Karpas-422 (cell line): ENCODE data around the gene TAS2R9. TPM values are rescaled to one million over a fixed set of nuclear protein-coding genes. Genes with fewer than 3 reads are reported as not detected.
"Not testable (repeated sequence)": the region's sequence is repeated elsewhere in the genome, so short reads cannot be mapped to it uniquely, and the experiment has no call there.

Source experiments
- DNase-seq: peaks from one replicate; pipeline ENCODE4 v3.0.0-alpha.2; 2015
- H2AFZ ChIP-seq: fragments of 200-600 bp; sonication (generic); 2 replicates; pipeline ENCODE4 v1.6.1; 2014; ENCODE audit warnings: antibody characterized with exemption, low read length, mixed read lengths
- H3K27ac ChIP-seq: fragments of 200-600 bp; sonication (generic); 2 replicates; pipeline ENCODE4 v1.5.1; 2014; ENCODE audit warnings: mild to moderate bottlenecking, low read length, moderate library complexity
- H3K27me3 ChIP-seq: fragments of 200-600 bp; sonication (generic); 2 replicates; pipeline ENCODE4 v1.6.1; 2014; ENCODE audit warnings: low read length, mixed read lengths
- H3K36me3 ChIP-seq: fragments of 200-600 bp; sonication (generic); 2 replicates; pipeline ENCODE4 v1.6.1; 2014; ENCODE audit warnings: low read length, mixed read lengths; ENCODE audit not compliant: insufficient read depth
- H3K4me1 ChIP-seq: fragments of 200-600 bp; sonication (generic); 2 replicates; pipeline ENCODE4 v1.6.1; 2014; ENCODE audit warnings: mild to moderate bottlenecking, low read length, mixed read lengths
- H3K4me2 ChIP-seq: fragments of 200-600 bp; sonication (generic); 2 replicates; pipeline ENCODE4 v1.6.1; 2014; ENCODE audit warnings: low read length, low read depth, mild to moderate bottlenecking; ENCODE audit not compliant: poor library complexity, severe bottlenecking
- H3K4me3 ChIP-seq: fragments of 200-600 bp; sonication (generic); 2 replicates; pipeline ENCODE4 v1.5.1; 2014; ENCODE audit warnings: mild to moderate bottlenecking, antibody characterized with exemption, low read length, mixed read lengths
- H3K79me2 ChIP-seq: fragments of 200-600 bp; sonication (generic); 2 replicates; pipeline ENCODE4 v1.6.1; 2014; ENCODE audit warnings: mild to moderate bottlenecking, low read length, mixed read lengths
- H3K9ac ChIP-seq: fragments of 200-600 bp; sonication (generic); 2 replicates; pipeline ENCODE4 v1.6.0; 2014; ENCODE audit warnings: low read length
- H3K9me2 ChIP-seq: fragments of 200-600 bp; sonication (generic), shearing (Covaris generic); replicated peaks from 2 replicates; pipeline ENCODE4 v1.6.0; 2014; ENCODE audit warnings: mild to moderate bottlenecking, low read length, moderate library complexity; ENCODE audit not compliant: insufficient read depth
- H3K9me3 ChIP-seq: fragments of 300-700, 200-600 bp; sonication (generic); 2 replicates; pipeline ENCODE4 v1.6.1; 2014; ENCODE audit warnings: low read length, mixed read lengths
- H4K20me1 ChIP-seq: fragments of 200-600 bp; sonication (generic); 2 replicates; pipeline ENCODE4 v1.6.1; 2014; ENCODE audit warnings: mild to moderate bottlenecking, antibody characterized with exemption, low read length, low read depth; ENCODE audit not compliant: insufficient read depth
- small RNA-seq: library from RNA; depleted of rRNA; stranded (forward); fragments of <200 nt; gene quantifications from one replicate; pipeline ENCODE3, GENCODE V24; 2014
- total RNA-seq: library from RNA; depleted of rRNA; stranded (reverse); fragments of >200 nt; shearing (Covaris generic); gene quantifications from 2 replicates; pipeline ENCODE4 v1.2.3, GENCODE V29; 2014; ENCODE audit warnings: low replicate concordance; rRNA removed

Gene TAS2R9
- total RNA-seq, 1 experiment from 2014 or later: 0.19 TPM

DNA sequence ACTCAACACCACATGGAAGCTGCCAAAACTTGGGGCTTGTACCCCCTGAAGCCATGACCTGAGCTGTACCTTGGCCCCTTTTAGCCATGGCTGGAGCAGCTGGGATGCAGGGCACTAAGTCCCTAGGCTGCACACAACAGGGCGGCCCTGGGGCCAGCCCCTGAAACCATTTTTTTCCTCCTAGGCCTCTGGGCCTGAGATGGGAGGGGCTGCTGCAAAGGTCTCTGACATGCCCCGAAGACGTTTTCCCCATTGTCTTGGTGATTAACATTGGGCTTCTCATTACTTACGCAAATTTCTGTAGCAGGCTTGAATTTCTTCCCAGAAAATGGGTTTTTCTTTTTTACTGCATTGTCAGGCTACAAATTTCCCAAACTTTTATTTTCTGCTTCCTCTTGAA is 18.2 kb downstream of the TAS2R9 start:
- not testable (repeated sequence) for H3K9me3 ChIP-seq, H3K4me3 ChIP-seq, H3K36me3 ChIP-seq, H3K9ac ChIP-seq, H3K27me3 ChIP-seq, H3K79me2 ChIP-seq, H2AFZ ChIP-seq, H3K4me1 ChIP-seq, H4K20me1 ChIP-seq, DNase-seq, H3K9me2 ChIP-seq, H3K27ac ChIP-seq, H3K4me2 ChIP-seq

GRCh38 chr12:10783252-10783651 is 26.7 kb downstream of the TAS2R9 start:
- no peak for DNase-seq
- Histone ChIP-seq H3K4me3 (no peak overlapping the region), H3K27ac (no peak overlapping the region), H2AFZ (no peak overlapping the region), H3K9me2 (no peaks in the 10 kb centered on the region), H4K20me1 (no peaks in the 10 kb centered on the region), H3K9me3 (no peaks in the 10 kb centered on the region), H3K4me2 (no peak overlapping the region), H3K36me3 (no peaks in the 10 kb centered on the region), H3K9ac (no peak overlapping the region), H3K4me1 (no peaks in the 10 kb centered on the region), H3K79me2 (no peaks in the 10 kb centered on the region), H3K27me3 (no peaks in the 10 kb centered on the region)

GRCh38 chr12:10779103-10779502 is 30.9 kb downstream of the TAS2R9 start:
- Histone ChIP-seq H4K20me1 (no peaks in the 10 kb centered on the region), H3K9me2 (no peaks in the 10 kb centered on the region), H2AFZ (no peak overlapping the region), H3K27ac (no peak overlapping the region), H3K9ac (no peak overlapping the region), H3K4me1 (no peaks in the 10 kb centered on the region), H3K9me3 (no peaks in the 10 kb centered on the region), H3K4me3 (no peak overlapping the region), H3K27me3 (no peaks in the 10 kb centered on the region), H3K79me2 (no peaks in the 10 kb centered on the region), H3K4me2 (no peak overlapping the region), H3K36me3 (no peaks in the 10 kb centered on the region)
- DNase-seq: no peak

- Histone ChIP-seq H3K4me3 (no peak overlapping the region), H3K79me2 (no peaks in the 10 kb centered on the region), H3K27ac (no peak overlapping the region), H3K9ac (no peak overlapping the region), H3K9me2 (no peaks in the 10 kb centered on the region), H3K4me2 (no peak overlapping the region), H2AFZ (no peak overlapping the region), H3K9me3 (no peaks in the 10 kb centered on the region), H3K36me3 (no peaks in the 10 kb centered on the region), H4K20me1 (no peaks in the 10 kb centered on the region), H3K27me3 (no peaks in the 10 kb centered on the region), H3K4me1 (no peaks in the 10 kb centered on the region)
- peak; percentile 74 for DNase-seq
These were observed 38.7 kb downstream of the TAS2R9 start for GRCh38 chr12:10771132-10771733.

- H3K4me3 ChIP-seq: no peak overlapping the region
These were observed 50.3 kb downstream of the TAS2R9 start for GRCh38 chr12:10759657-10760056.

More at GRCh38 chr12:10759657-10760056, 50.3 kb downstream of the TAS2R9 start:
- Histone ChIP-seq H3K4me1 (no peaks in the 10 kb centered on the region), H3K36me3 (no peaks in the 10 kb centered on the region), H2AFZ (no peak overlapping the region), H3K27ac (no peak overlapping the region), H3K27me3 (no peaks in the 10 kb centered on the region), H3K9ac (no peak overlapping the region), H3K4me2 (no peak overlapping the region), H3K79me2 (no peaks in the 10 kb centered on the region), H3K9me3 (no peaks in the 10 kb centered on the region), H3K9me2 (no peaks in the 10 kb centered on the region), H4K20me1 (no peaks in the 10 kb centered on the region)
- DNase-seq: no peak

Small RNA genes within 50 kb of the gene (small RNA-seq; reads per million reads assigned to genes)
- 0.20 reads per million for gene PRR4

Other genes with a start within 250 kb of the TAS2R9 start
- 35.3 and 55.4 TPM in 2 replicates for gene MAGOHB, start 196.6 kb downstream of the TAS2R9 start, total RNA-seq
- gene STYK1, start 136.1 kb downstream of the TAS2R9 start, total RNA-seq: not detected in 2 replicates
- not detected in 2 replicates for gene YBX3, start 86.8 kb downstream of the TAS2R9 start, total RNA-seq
- gene TAS2R7, start 7.5 kb downstream of the TAS2R9 start, total RNA-seq: 0.47 TPM in 1 of 2 replicates, not detected in the other
- gene TAS2R8, start 2.9 kb downstream of the TAS2R9 start, total RNA-seq: 0.52 TPM in 1 of 2 replicates, not detected in the other
- gene TAS2R10, start 16.2 kb upstream of the TAS2R9 start, total RNA-seq: 1.5 and 7.3 TPM in 2 replicates
- 5.7 and 12.7 TPM in 2 replicates for gene PRR4, start 39.3 kb upstream of the TAS2R9 start, total RNA-seq
- 27.7 and 64.5 TPM in 2 replicates for gene PRH1, start 74.1 kb upstream of the TAS2R9 start, total RNA-seq
- 3.2 and 8.9 TPM in 2 replicates for gene TAS2R13, start 99.4 kb upstream of the TAS2R9 start, total RNA-seq
- not detected in 2 replicates for gene PRH2, start 119.1 kb upstream of the TAS2R9 start, total RNA-seq
- 3.9 and 12.6 TPM in 2 replicates for gene TAS2R14, start 129.1 kb upstream of the TAS2R9 start, total RNA-seq
- gene TAS2R50, start 176.7 kb upstream of the TAS2R9 start, total RNA-seq: 3.9 and 12.0 TPM in 2 replicates
- gene TAS2R20, start 188.1 kb upstream of the TAS2R9 start, total RNA-seq: 4.0 and 18.2 TPM in 2 replicates
- 3.5 and 16.4 TPM in 2 replicates for gene TAS2R19, start 212.5 kb upstream of the TAS2R9 start, total RNA-seq
- gene TAS2R31, start 221.2 kb upstream of the TAS2R9 start, total RNA-seq: 9.5 and 18.0 TPM in 2 replicates